Activated CD4-positive, alpha-beta T cell treated with anti-CD3 and anti-CD28 coated beads for 4 hours (primary cell): ENCODE results near the gene RHEX.
A peak's percentile ranks its signal among the peaks of the same experiment; 100 is the strongest.
"Not testable (repeated sequence)": the region's sequence is repeated elsewhere in the genome, so short reads cannot be mapped to it uniquely, and the experiment has no call there.

ENCODE experiments used
- DNase-seq, 2 donors: peaks; one replicate each; pipeline ENCODE4 v3.0.0-alpha.2; 2020

The RHEX gene

DNA sequence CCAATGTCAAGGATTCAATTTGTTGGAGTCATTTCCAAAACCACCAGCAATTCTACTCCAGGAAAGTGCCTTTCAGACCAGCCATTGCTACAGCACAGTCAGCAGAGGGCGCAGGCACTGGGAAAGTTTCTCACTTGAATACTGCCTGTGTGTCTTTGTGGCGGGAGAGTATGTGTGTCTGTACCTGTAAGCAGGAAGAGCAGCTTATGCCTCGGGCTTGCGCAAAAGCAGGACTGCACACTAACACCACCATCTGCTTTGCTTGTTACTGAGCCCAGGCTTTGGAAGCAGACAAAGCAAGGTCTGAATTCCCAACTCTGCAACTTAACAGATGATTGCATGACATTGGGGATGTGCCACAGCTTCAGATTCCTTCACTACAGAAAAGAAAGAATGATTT is 22.3 kb upstream of the RHEX start:
- DNase-seq: peak; percentile 61 to 64

DNA sequence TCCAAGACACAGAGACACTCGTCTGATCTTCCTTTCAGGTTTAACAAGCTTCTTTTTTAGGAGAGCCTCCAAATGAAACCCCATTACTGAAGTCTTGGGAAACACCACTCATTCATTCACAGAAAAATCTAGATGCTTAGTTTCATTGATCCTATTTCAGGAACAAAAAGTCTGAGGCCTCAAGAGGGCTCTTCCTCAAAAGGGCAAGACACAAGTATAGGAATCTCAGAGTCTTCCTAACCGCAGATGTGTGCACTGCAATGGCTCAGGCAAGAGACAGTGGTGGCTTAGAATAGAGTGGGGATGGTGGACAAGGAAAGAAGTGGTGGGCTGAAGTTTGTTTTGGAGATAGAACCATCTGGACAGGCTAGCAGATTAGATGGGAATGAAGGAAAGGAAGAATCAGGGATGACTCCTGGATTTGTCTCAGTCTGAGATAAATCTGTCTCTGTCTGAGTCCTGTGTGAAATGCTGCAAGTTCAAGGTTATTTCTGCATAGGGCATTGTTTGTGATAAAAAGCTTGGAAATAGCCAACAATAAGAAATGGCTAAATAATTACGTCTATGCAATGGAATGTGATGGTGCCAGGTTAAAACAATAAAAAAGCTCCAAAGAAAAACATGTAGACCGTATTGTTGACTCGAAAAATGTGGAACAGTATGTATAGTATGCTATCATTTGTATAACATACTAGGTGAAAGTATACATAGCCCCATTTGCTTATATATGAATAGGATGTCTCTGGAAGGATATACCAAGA is 20.4 kb upstream of the RHEX start:
- DNase-seq: no peak

DNA sequence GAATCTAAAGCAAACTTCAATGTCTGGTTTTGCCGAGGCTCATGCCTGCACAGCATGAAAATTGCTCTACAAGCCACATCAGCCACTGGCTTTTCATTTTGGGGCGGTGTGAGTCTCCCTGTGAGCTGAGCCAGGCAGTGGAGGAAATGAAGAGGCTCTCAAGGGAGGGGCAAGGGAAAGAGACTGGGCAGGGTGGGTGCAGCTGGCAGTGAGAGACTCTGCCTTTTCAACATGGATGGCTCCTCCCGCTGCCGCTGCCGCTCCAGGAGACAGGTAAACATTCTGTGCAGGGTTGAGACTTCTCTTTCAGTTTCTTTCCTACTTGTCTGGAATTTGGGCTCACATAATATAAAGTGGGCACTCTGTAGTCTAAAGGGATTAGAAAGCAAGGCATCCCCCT is 17.9 kb upstream of the RHEX start:
- DNase-seq: no peak

DNA sequence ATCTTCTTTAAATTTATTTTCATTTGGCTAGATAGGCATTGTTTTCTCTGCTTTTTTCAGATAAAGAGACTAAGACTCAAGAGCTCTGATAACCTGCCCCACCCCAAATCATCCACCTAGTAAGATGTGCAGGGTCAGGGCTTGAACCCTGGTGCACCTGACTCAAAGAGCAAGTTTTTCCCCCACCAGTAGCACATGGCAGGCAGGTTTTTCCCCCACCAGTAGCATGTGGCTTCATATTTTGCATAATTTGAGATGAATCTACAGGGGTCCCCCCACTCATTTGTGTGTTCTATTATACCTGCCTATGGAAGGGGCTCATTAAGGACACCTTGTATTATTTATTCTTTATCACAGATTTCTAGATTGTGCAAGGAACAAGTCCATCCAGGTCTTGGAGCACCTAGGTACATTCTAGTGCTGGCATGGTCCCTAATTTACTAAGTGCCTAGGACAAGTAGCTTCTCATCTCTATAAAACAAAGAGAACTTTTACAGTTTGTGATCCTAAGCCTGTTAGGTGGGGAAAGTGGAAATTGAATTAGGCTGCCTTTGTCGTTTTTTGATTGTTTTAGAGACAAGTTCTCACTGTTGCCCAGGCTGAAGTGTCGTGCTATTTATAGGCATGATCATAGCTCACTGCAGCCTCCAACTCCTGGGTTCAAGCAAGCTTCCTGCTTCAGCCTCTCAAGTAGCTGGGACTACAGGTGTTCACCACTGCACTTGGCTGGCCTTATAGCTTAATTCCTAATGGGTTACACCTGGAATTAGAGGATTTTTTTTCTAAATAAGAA is 16.1 kb upstream of the RHEX start:
- DNase-seq: no peak

DNA sequence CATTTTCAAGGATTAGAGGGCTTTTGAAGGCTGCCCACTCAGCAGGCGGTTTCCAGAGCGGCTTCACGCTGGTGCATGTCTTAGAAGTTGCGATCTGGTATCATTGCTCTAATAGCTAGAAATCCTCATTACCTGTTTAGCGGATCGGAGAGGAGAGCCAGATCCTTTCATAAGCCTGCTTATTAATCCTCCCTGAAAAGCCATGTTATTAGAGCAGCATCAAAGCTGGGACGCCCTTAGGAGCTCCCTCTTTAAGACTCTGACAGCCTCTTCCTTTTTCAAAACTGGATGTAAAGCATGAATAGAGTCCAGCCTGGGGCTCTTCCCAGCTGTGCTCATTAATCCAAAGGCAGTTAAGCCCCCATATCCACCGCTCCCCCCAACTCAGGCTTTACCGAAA is 15.4 kb upstream of the RHEX start:
- DNase-seq: no peak

DNA sequence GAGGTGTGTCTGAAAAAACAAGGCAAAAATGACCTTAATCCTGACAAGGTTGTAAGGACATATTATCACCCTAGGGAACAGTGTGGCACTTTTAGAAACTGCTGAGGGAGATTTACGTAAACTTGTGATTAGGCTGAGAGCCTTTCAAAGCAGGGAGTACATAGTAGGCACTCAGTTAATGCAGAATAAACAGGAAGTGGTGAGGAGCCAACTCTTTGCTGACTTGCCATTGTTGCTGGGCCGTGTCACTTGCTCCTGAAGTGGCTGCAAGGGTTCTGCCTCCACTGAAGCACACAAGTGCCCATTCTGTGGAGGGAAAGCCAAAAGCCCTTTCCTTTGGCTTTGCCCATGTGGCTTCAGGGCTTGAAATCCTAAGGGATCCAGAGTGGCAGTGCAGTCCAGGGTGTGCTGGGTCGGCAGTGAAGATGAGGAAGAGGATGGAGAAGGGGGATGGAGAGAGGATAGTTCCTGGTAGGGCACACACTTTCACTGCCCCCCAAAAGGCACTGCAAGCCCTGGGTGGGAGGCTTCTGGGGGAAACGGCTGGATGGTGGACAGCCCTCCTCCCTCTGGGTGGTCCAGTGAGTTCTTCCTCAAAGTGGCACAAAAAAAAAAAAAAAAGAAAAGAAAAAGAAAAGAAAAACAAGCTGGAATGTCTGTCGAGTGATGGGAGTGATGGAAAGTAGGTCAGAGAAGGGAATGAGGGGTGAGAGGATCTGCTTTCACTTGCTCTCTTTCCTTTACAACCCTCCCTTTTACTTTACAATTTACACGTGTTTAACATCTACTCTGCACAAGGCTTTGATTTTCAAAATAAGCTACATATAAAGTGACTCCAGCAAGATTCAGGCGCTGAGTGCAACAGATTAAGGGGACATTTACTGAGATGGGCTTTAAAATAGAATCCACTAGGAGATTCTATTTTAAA is 13.7 kb upstream of the RHEX start:
- no peak for DNase-seq

DNA sequence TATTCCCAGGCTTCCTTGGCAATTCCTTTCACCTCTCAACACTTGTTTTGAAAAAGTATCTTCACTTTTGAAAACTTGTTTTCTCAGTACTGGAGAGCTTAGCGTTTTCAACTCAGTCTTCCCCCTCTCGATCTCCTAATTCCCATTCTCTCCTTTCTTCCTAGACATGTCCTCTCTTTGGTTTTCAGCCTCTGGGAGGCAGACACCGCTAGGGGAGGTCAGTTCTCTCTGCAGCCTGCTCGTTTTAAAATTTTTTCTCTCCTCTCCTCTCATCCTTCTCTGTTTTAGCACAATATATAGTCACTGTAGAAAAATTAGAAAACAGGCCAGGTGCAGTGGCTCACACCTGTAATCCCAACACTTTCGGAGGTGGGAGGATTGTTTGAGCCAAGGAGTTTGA is 12.6 kb upstream of the RHEX start:
- DNase-seq: no peak

DNA sequence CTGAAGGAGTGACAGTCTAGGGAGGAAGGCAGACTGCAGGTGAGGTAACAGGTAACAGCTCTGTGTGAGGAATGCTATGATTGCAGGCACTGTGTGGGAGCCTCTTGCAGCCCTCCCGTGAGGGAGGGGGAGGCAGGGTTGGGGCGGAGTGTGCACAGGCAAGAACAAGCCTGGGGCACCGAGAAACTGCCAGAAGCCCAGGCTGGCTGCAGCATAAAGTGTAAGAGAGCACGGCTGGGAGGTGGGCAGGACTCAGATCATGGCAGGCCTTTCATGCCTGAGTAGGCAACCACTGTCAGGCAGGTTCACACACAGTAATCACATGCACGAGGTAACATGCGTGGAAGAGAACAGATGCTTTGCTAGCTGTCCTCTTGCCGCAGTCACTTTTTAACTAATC is 11.3 kb upstream of the RHEX start:
- DNase-seq: no peak

DNA sequence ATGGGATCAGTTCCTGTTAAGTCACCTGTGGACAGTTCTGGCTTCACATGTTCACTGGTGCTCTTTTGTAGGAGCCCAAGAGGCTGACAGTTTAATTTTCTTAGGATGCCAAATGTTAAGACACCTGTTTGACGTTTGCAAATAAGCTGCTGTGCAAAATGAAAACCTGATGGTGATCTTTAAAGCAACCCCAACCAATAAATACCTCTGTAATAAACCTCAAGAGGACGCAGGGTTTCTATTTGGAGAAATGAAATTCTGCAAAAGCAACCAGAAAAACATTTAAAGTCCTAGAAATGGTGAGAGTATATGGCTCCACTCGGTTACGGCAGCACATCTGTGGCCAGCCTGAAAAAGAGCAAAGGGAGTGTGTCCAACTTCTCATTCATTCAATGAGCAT is 5.7 kb upstream of the RHEX start:
- no peak for DNase-seq

DNA sequence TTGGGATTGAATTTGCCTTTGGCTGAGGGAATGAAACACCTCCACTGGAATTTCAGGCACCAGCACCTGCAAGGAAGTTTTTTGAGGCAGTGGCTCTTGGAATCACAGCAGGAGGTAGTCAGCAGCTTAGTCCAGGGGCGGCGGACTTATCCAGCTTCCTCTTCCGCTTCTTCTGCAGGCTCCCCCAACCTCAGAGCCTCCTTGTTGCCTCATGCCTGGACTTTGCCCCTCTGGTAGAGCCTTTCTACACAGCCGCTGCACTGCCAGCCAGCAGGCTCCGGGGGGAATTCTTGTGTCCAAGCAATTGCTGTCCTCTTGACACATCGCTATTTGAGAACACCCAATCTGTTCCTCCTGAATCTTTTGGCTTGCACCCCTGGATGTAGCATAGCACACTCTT is 4.4 kb upstream of the RHEX start:
- DNase-seq: no peak

DNA sequence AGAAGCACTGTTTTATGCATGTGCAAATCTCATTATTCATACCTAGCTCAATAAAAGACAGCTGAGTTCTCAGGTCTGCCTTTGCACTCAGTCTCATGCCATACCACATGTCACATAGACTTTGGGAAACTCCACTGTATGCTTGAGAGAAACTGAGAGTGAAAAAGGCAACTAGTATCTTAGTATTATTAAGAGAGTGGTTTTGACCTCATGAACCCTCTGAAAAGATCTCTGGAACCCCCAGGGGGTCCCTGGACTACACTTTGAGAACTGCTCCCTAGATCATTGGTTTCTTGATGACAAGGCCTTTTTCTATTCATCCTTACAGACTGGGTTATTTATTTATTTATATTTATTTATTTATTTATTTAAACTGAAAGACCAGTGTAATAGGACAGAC is 3.7 kb upstream of the RHEX start:
- no peak for DNase-seq

DNA sequence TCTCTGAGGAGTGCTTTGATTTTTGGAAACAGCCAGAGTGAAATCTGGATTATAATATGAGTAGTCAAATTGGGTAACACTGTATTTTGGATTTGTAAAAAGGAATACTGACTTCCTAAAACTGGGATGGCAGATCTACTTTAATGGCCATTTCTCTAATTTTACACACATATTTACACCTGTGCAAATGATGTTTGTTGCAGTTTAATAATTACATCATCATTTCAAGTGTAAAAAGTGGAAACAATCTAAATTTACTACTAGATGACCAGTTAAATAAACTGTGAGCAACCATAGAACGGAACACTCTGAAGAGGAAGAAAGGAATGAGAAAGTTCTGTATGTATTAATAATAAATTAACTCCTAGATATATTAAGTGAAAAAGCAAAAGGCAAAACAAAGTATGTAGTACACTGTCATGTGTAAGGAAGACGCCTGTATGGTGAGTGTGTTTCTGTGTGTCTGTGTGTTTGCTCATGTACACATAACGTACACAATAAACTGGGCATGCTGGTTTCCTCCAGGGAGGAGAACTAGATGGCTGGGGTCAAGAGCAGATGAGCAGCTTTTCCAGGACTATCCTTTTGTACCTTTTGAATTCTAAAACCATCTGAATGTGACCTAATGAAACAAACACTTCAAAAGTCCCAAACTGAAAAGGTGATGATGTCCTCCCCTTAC is 2.9 kb upstream of the RHEX start:
- DNase-seq: no peak

DNA sequence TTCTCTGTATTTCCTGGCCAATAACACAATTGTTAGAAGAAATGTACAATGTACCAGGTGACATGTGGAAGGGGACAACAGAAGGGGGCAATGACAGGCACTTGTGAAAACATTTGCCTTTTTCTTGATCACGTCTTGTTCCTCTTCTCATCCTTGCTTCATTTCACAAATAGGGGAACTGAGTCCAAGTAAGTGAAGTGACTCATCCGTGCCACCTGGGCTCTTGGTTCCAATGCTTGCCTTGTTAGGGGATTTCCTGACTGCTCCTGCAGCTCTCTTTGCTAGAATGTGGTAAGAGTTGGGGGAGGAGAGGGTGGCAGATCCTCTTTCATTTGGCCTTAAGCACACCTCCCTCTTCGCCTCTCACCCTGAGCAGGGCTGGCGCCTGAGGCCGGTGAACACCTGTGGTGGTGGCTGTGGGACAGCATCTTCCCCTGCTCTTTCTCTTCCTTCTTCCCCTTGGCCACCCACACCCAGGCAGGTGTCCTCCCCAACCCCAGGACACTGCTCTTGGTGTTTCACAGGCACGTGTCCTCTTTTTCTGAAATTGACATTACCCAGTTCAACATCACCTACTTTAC is 2.2 kb upstream of the RHEX start:
- DNase-seq: peak; percentile 46 to 49

DNA sequence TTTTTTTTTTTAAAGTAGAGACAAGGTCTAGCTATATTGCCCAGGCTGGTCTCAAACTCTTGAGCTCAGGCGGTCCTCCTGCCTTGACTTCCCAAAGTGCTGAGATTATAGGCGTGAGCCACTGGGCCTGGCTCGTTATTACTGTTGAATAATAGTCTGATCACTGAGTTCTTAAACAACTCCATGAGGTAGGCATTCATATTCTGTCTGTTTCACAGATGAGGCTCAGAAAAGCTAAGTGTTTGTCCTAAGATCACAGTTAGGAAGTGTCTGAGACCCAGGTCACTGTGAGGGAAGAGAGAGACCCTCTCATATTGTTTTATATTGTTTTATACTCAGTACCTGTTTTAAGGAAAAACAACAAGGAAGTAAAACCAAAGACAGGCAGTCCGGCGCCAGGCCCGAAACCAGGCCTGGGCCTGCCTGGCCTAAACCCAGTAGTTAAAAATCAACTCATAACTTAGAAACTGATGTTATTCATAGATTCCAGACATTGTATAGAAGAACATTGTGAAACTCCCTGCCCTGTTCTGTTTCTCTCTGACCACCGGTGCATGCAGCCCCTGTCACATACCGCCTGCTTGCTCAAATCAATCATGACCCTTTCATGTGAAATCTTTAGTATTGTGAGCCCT is 625 bp upstream of the RHEX start:
- not testable (repeated sequence) for DNase-seq

DNA sequence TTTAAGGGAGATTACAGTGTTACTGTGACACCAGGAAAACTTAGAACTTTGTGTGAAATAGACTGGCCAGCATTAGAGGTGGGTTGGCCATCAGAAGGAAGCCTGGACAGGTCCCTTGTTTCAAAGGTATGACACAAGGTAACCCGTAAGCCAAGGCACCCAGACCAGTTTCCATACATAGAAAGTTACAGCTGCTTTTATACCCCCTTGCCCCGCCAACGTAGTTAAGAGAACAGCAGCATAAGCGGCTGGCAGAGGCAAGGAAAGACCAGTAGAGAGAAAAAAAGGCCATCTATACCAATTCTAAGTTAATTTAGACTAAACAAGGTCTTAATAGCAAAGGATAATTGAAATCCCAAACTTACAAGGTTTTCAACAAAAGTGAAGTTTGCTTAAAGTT is 643 bp downstream of the RHEX start:
- DNase-seq: not testable (repeated sequence)

DNA sequence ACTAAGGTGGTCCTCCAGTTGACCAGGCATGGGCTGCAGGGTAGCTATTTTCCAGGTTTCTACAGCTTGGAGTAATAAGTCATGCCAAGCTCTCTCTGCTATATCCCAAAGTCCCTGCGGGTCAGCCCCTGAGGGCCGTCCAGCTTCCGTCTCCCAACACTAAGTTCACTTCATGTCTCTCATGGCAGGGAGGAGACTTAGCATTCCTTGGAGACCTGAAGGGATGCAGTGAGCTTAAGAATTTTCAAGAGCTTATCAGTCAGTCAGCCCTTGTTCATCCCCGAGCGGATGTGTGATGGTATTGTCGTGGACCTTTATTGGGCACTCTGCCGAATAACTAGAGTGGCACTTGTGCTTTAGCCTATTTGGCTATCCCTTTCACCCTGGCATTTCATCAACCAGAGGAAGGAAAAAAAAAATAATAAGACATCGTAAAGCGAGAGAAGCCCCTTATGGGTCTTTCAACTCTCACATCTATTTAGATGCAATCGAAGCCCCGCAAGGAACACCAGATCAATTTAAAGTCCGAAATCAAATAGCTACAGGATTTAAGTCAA is 2.2 kb downstream of the RHEX start:
- not testable (repeated sequence) for DNase-seq

DNA sequence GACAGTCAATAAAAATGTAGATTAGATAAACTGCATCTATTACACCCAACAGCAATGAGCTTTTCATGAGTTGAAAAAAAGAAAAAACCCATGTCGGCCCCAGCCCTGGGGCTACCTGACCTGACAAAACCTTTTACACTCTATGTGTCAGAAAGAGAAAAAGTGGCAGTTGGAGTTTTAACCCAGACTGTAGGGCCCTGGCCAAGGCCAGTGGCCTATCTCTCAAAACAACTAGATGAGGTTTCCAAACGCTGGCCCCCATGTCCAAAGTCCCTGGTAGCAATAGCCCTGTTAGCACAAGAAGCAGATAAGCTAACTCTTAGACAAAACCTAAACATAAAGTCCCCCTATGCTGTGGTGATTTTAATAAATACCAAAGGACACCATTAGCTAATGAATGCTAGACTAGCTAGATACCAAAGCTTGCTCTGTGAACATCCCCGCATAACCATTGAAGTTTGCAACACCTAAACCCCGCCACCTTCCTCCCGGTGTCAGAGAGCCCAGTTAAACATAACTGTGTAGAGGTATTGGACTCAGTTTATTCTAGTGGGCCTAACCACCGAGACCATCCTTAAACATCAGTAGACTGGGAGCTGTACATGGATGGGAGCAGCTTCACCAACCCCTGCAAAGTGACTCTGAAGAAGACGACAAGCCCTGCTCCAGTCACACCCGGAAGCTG is 2.8 kb downstream of the RHEX start:
- DNase-seq: not testable (repeated sequence)

DNA sequence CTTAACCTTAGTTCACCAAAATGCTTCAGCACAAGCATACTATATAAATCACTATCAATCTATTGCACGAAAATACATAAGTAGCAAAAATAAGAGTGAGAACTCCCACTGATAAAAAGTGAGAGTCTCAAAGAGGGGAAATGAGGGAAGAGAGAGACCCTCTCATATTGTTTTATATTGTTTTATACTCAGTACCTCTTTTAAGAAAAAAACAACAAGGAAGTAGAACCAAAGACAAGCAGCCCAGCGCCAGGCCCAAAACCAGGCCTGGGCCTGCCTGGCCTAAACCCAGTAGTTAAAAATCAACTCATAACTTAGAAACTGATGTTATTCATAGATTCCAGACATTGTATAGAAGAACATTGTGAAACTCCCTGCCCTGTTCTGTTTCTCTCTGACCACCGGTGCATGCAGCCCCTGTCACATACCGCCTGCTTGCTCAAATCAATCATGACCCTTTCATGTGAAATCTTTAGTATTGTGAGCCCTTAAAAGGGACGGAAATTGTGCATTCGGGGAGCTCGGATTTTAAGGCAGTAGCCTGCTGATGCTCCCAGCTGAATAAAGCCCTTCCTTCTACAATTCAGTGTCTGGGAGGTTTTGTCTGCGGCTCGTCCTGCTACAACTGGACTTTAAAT is 5.4 kb downstream of the RHEX start:
- DNase-seq: not testable (repeated sequence)

DNA sequence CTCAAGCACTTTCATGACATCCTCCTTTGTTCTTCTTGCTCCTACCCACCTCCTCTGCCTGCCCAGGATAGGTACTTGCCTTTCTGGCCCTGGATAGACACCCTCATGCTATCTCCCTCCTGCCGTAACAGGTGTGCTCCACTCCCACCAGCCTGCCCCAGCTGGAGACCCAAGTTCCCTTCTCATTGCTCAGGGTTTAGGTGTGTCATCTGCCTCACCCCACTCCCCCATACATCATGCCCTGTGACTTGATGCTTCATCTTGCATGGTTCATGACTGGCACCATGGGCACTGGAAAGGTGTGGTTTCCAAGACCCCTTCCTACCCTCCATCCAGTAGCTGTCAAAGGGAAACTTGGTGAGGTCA is 5.9 kb downstream of the RHEX start:
- no peak for DNase-seq

DNA sequence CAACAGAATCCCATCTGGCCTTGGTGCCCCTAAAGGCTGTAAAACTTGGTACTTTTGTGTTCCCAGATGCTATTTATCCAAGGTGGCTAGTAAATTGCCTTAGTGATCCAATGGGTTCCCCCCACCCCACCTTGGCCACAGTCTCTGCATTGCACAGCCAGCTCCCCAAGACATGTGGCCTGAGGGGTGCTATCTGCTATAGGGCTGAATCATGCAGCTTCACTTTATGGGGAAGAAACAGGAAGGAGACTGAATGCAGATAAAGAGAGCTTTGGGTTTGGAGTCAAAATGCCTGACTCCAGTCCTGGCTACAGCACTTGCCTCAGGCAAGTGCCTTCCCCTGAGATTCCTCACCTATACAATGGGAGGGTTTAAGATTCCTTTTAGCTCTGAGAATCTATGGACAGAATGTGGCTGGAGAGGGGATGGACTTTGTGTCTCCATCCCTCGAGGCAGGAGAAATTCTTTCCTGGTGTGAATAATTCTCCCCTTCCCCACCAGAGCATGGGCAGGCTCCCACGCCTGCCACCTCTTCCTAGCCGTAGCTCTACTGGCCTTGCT is 6.5 kb downstream of the RHEX start:
- no peak for DNase-seq
